Measurements from ENCODE around the gene QSOX1. TPM values are rescaled to one million over a fixed set of nuclear protein-coding genes. Genes with fewer than 3 reads are reported as not detected.

Gene QSOX1
- total RNA-seq, 4 donors from 2014 or later, result 74.9 to 184 (median 107) TPM

GRCh38 chr1:180228648-180229482, 74.2 kb downstream of the QSOX1 start:
- H3K27ac ChIP-seq, result no peak overlapping the region
- 4 to 10% methylated on average over 22 to 25 of the region's 57 CpGs for WGBS, 2 donors
- H3K9me3 ChIP-seq, result no peaks in the 10 kb centered on the region
- DNase-seq, result no peak
- intact Hi-C loops (cut with DNase I), result no loop called here
- peaks cover 28 to 51% (median 37%) of the 10 kb centered on the region in 3 donors for H3K4me1 ChIP-seq
- peaks cover 26 to 100% (median 52%) of the 10 kb centered on the region in 4 donors for H3K27me3 ChIP-seq
- no peak for TF ChIP-seq POLR2A (IDR thresholded peaks at IDR 0.05)
- TF ChIP-seq CTCF (IDR thresholded peaks at IDR 0.05), result no peak
- H3K36me3 ChIP-seq, result no peaks in the 10 kb centered on the region
- peak overlapping the region; percentile 43 to 70 (median 55) for H3K4me3 ChIP-seq

DNA sequence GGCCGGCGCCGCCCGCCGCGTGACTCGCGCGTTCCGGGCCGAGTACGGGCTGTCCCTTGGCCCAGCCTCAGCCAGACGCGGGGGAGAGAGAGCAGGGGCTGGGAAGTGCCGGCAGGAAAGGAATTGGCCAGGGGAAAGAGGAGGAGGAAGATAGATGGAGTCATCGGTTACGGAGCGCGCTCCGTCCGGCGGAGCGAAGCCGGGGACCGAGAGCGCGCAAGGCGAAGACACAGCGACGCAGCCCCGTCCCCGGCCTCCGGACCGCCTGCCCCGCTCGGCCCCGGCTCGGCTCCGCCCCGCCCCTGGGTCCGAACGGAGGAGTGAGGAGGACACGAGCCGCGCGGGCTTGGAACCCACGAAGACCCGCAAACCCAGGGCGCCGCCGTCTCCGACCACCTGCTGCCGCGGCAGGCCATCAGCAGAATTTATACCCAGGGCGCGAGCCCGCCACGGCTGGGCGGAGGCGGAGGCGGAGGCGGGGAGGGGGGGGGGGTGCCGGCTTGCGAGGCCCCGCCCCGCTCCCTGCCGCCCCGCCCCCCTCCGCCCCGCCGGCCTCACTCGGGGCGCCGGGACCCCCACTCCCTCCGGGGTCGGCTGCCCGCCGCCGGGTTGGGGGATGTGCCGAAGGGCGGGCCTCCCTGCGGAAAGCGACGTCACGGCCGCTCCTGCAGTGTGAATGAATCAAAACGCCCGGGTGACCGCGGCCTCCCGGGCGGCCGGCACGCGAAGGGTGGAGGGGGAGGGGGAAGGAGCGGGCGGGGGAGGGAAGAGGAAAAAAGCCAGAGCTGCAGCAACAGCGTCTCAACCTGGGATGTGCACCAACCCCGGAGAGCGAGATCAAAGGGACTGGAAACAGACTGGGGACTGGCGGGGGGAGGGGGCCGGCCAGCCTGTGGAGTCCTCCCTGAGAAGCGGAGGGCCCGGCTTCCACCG, 75.1 kb downstream of the QSOX1 start, which contains the start of gene LHX4:
TSS of gene LHX4 (plus strand) at position 782 of the 933 bp plus-strand sequence. CDS start 266 bp downstream, outside the sequence.
- TF ChIP-seq CTCF (IDR thresholded peaks at IDR 0.05) (no peak), POLR2A (IDR thresholded peaks at IDR 0.05) (no peak)
- intact Hi-C loops (cut with DNase I), result no loop called here
- Histone ChIP-seq H3K9me3 (no peaks in the 10 kb centered on the region), H3K4me3 (peak within 1 kb of the TSS; percentile 43 to 70 (median 55)), H3K4me1 (peaks cover 34 to 60% (median 43%) of the 10 kb centered on the region in 3 donors), H3K27ac (no peak within 1 kb of the TSS), H3K36me3 (no peaks in the 10 kb centered on the region), H3K27me3 (peaks cover 33 to 100% (median 58%) of the 10 kb centered on the region in 4 donors)
- 0% methylated on average over 40 of the region's 105 CpGs; no CpG with 5 or more reads in 1 of the 2 donors for WGBS, 2 donors
- DNase-seq, result no peak

- intact Hi-C loops (cut with DNase I), result no loop called here
- TF ChIP-seq CTCF (IDR thresholded peaks at IDR 0.05) (no peak), POLR2A (IDR thresholded peaks at IDR 0.05) (no peak)
- H3K36me3 ChIP-seq, result no peaks in the 10 kb centered on the region
- WGBS, 2 donors, result 0% methylated on average over 1 to 6 of the region's 28 CpGs
- H3K4me1 ChIP-seq, result peaks cover 41 to 66% (median 49%) of the 10 kb centered on the region in 3 donors
- H3K27ac ChIP-seq, result no peak overlapping the region
- no peak for DNase-seq
- peaks cover 39 to 100% (median 63%) of the 10 kb centered on the region in 4 donors for H3K27me3 ChIP-seq
- H3K9me3 ChIP-seq, result no peaks in the 10 kb centered on the region
- H3K4me3 ChIP-seq, result peak overlapping the region; percentile 43 to 70 (median 55)
These were observed 75.7 kb downstream of the QSOX1 start for GRCh38 chr1:180230416-180230790.

GRCh38 chr1:180230791-180231505, 76.3 kb downstream of the QSOX1 start:
- H3K9me3 ChIP-seq, result no peaks in the 10 kb centered on the region
- no peaks in the 10 kb centered on the region for H3K36me3 ChIP-seq
- intact Hi-C loops (cut with DNase I), result no loop called here
- no peak for DNase-seq
- 0% methylated on average over 4 to 15 of the region's 65 CpGs for WGBS, 2 donors
- H3K27me3 ChIP-seq, result peaks cover 45 to 100% (median 68%) of the 10 kb centered on the region in 4 donors
- H3K27ac ChIP-seq, result no peak overlapping the region
- TF ChIP-seq POLR2A (IDR thresholded peaks at IDR 0.05) (no peak), CTCF (IDR thresholded peaks at IDR 0.05) (no peak)
- H3K4me3 ChIP-seq, result peak overlapping the region; percentile 43 to 70 (median 55)
- peaks cover 46 to 72% (median 54%) of the 10 kb centered on the region in 3 donors for H3K4me1 ChIP-seq
